ENCODE data around the gene FSHR. TPM values are rescaled to one million over a fixed set of nuclear protein-coding genes. Genes with fewer than 3 reads are reported as not detected.

The FSHR gene
- total and polyA plus RNA-seq, 2 of the 8 experiments (the other 6 are each of a cell fraction or from before 2014, with no cell fraction given): not detected

DNA sequence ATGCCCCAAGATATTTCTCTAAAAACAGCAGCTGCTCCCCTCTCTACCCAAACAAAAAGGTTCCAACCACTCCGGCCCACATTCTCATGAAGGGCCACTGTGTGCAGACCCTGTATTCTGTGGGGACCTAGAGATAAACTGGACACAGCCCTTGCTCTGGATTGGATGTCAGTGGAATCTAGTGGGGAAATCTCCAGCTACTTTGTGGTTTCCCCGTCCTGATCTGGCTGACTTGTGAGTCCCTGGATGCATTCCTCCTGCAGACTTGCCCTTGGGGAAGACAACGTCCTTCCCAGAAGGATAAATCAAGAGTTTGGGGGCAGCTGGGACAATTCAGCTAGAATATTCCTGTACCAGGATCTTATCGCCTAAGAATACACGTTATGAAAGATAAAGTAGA lies 151.1 kb downstream of the FSHR start:
- H4K8ac ChIP-seq (ENCODE audit: extremely low read depth, insufficient read depth, low read length): no peak overlapping the region
- H3K79me1 ChIP-seq (ENCODE audit: low read depth, low read length): no peaks in the 10 kb centered on the region
- H2BK20ac ChIP-seq (ENCODE audit: low read length): no peak overlapping the region
- H3K9ac ChIP-seq (replicated peaks in 1 of 4; ENCODE audit: extremely low read depth in 1 of 4, low read depth in 3 of 4, low read length in 3 of 4): no peak overlapping the region
- no peak overlapping the region for H3K56ac ChIP-seq (replicated peaks; ENCODE audit: insufficient read length, low read depth, low read length)
- H3K23ac ChIP-seq (ENCODE audit: insufficient read length): no peak overlapping the region
- no peaks in the 10 kb centered on the region for H3K4me1 ChIP-seq (replicated peaks in 1 of 4; ENCODE audit: control insufficient read depth in 3 of 4, insufficient read depth in 4 of 4, low read length in 3 of 4)
- no peak overlapping the region for H2AFZ ChIP-seq (ENCODE audit: low read length)
- no peaks in the 10 kb centered on the region for H4K20me1 ChIP-seq (replicated peaks in 1 of 2; ENCODE audit: control insufficient read depth in 1 of 2, insufficient read depth in 2 of 2, low read length in 2 of 2)
- POLR2A ChIA-PET (ENCODE audit: partially characterized antibody): interaction anchor here (0.9 kb wide), 1 partner anchor 74 kb away, joined by 3 read pairs; no protein-coding TSS in a partner anchor
- WGBS, 2 experiments (ENCODE audit: extremely low coverage in 1 of 2, insufficient coverage in 1 of 2, insufficient read length in 1 of 2, insufficient replicate concordance in 2 of 2, low coverage in 1 of 2, low lambda C conversion rate in 2 of 2, missing lambda C conversion rate in 1 of 2): 72% methylated on average over 5 of the region's 5 CpGs; no CpG with 5 or more reads in 1 of the 2 experiments
- no peak overlapping the region for H3K4me2 ChIP-seq (ENCODE audit: insufficient read depth in 1 of 2, low read depth in 2 of 2, low read length in 2 of 2)
- H3K4me3 ChIP-seq (ENCODE audit: extremely low read depth in 1 of 4, insufficient read depth in 2 of 4, low read depth in 3 of 4, low read length in 4 of 4): no peak overlapping the region
- H3K79me2 ChIP-seq (ENCODE audit: control insufficient read depth in 1 of 2, insufficient read depth in 2 of 2, low read length in 2 of 2): no peaks in the 10 kb centered on the region
- no peak overlapping the region for H3K4ac ChIP-seq (replicated peaks; ENCODE audit: insufficient read length, low read depth, low read length)
- no peak overlapping the region for H2BK12ac ChIP-seq (ENCODE audit: low read depth, low read length)
- no peak overlapping the region for H2BK120ac ChIP-seq (replicated peaks; ENCODE audit: low read depth, low read length)
- CTCF ChIA-PET (ENCODE audit: partially characterized antibody): interaction anchor here (1.0 to 1.3 kb wide), 3 partner anchors 9 to 55 kb away, joined by 3 read pairs; no protein-coding TSS in a partner anchor
- no peak overlapping the region for H3K27ac ChIP-seq (ENCODE audit: low read depth, low read length)
- no peaks in the 10 kb centered on the region for H3K23me2 ChIP-seq (ENCODE audit: low read depth, low read length)
- DNase-seq (ENCODE audit: low read depth in 1 of 2, low spot score in 2 of 2) (no peak), FAIRE-seq (no peak)
- no peak overlapping the region for H2BK5ac ChIP-seq (ENCODE audit: low read depth, low read length)
- H2AK5ac ChIP-seq (ENCODE audit: low read depth, low read length): no peak overlapping the region
- no peak overlapping the region for H4K91ac ChIP-seq (replicated peaks; ENCODE audit: insufficient read length, low read length)
- H3K36me3 ChIP-seq (ENCODE audit: control insufficient read depth in 2 of 4, insufficient read depth in 4 of 4, low read length in 3 of 4): no peaks in the 10 kb centered on the region
- no peaks in the 10 kb centered on the region for H3K9me3 ChIP-seq (ENCODE audit: insufficient read depth in 2 of 2, low read depth in 1 of 2, low read length in 1 of 2)
- no peak overlapping the region for H4K5ac ChIP-seq (ENCODE audit: insufficient read length, low read depth, low read length)
- no peak overlapping the region for H3K18ac ChIP-seq (ENCODE audit: extremely low read depth, low read length)
- H2BK15ac ChIP-seq (ENCODE audit: low read length): no peak overlapping the region
- H3K27me3 ChIP-seq (replicated peaks in 1 of 4; ENCODE audit: control insufficient read depth in 3 of 4, extremely low read depth in 1 of 4, insufficient read depth in 3 of 4, low read length in 3 of 4): peaks cover 0 to 1% (median 0%) of the 10 kb centered on the region in 4 experiments; a peak in 1 of 7 replicates
- H3K14ac ChIP-seq (ENCODE audit: insufficient read length): no peak overlapping the region
